Activated naive CD8-positive, alpha-beta T cell treated with anti-CD3 and anti-CD28 coated beads, Interleukin-2, amount 10 ng/mL, durations not matched to agents 7 days and 5 days (primary cell): Measurements from ENCODE around the gene TMTC1. TPM values are rescaled to one million over a fixed set of nuclear protein-coding genes. Genes with fewer than 3 reads are reported as not detected.

Experiments
- ATAC-seq: fragments of 150-1000 bp; cut with Tn5 transposase; one replicate; pipeline ENCODE4 v1.10.0; 2021; ENCODE audit warnings: low read depth, moderate library complexity
- POLR2A ChIA-PET: fragments of 350-600 bp; sonication (Branson Sonifier 250); formaldehyde crosslinking; loops from one replicate; lab custom pipeline; 2021; ENCODE audit warnings: antibody characterized with exemption; lab: Charles Lee
- DNase-seq: peaks from one replicate; pipeline ENCODE4 v3.0.0; 2021
- H3K27ac Mint-ChIP-seq: one replicate; pipeline ENCODE4 v1.8.0; 2022; ENCODE audit warnings: mild to moderate bottlenecking, mixed read lengths
- H3K27me3 Mint-ChIP-seq: one replicate; pipeline ENCODE4 v1.8.0; 2022; ENCODE audit warnings: mild to moderate bottlenecking, moderate library complexity, mixed read lengths
- H3K36me3 Mint-ChIP-seq: one replicate; pipeline ENCODE4 v1.8.0; 2021; ENCODE audit warnings: mild to moderate bottlenecking, mixed read lengths
- H3K4me1 Mint-ChIP-seq: one replicate; pipeline ENCODE4 v1.8.0; 2021; ENCODE audit warnings: mixed read lengths
- H3K4me3 Mint-ChIP-seq: one replicate; pipeline ENCODE4 v1.8.0; 2022; ENCODE audit warnings: mild to moderate bottlenecking, moderate library complexity, mixed read lengths
- H3K9me3 Mint-ChIP-seq: one replicate; pipeline ENCODE4 v1.8.0; 2021; ENCODE audit warnings: mixed read lengths
- total RNA-seq, 2 experiments: library from RNA; stranded (reverse); gene quantifications; one replicate each; pipeline ENCODE4 v1.2.3, GENCODE V29; 2021

The TMTC1 gene
- total RNA-seq, 2 experiments from 2014 or later = not detected

- no peaks in the 10 kb centered on the region for H3K36me3 Mint-ChIP-seq
- no peaks in the 10 kb centered on the region for H3K4me1 Mint-ChIP-seq
- H3K9me3 Mint-ChIP-seq = no peaks in the 10 kb centered on the region
- POLR2A ChIA-PET = no interaction called here
- peaks cover 2% of the 10 kb centered on the region for H3K27me3 Mint-ChIP-seq
- DNase-seq = no peak
- no peak overlapping the region for H3K27ac Mint-ChIP-seq
- no peak for ATAC-seq
- no peak overlapping the region for H3K4me3 Mint-ChIP-seq
These were observed 201.0 kb downstream of the TMTC1 start for GRCh38 chr12:29582677-29583272.

GRCh38 chr12:29582146-29582545, 201.6 kb downstream of the TMTC1 start:
- Mint-ChIP-seq H3K36me3 (no peaks in the 10 kb centered on the region), H3K27me3 (peaks cover 2% of the 10 kb centered on the region)

GRCh38 chr12:29581631-29582030, 202.1 kb downstream of the TMTC1 start:
- Mint-ChIP-seq H3K4me1 (no peaks in the 10 kb centered on the region), H3K9me3 (no peaks in the 10 kb centered on the region), H3K36me3 (no peaks in the 10 kb centered on the region), H3K4me3 (no peak overlapping the region), H3K27me3 (peaks cover 2% of the 10 kb centered on the region), H3K27ac (no peak overlapping the region)
- no peak for DNase-seq
- no peak for ATAC-seq
- POLR2A ChIA-PET = no interaction called here

More at GRCh38 chr12:29582146-29582545, 201.6 kb downstream of the TMTC1 start:
- H3K27ac Mint-ChIP-seq = no peak overlapping the region
- no peak for ATAC-seq
- H3K9me3 Mint-ChIP-seq = no peaks in the 10 kb centered on the region
- POLR2A ChIA-PET = no interaction called here
- H3K4me1 Mint-ChIP-seq = no peaks in the 10 kb centered on the region
- no peak overlapping the region for H3K4me3 Mint-ChIP-seq
- no peak for DNase-seq

- no peaks in the 10 kb centered on the region for H3K36me3 Mint-ChIP-seq
- no peak overlapping the region for H3K27ac Mint-ChIP-seq
- no peaks in the 10 kb centered on the region for H3K9me3 Mint-ChIP-seq
- ATAC-seq (no peak), DNase-seq (no peak)
- POLR2A ChIA-PET = no interaction called here
- H3K4me3 Mint-ChIP-seq = no peak overlapping the region
- peaks cover 2% of the 10 kb centered on the region for H3K27me3 Mint-ChIP-seq
- no peaks in the 10 kb centered on the region for H3K4me1 Mint-ChIP-seq
These were observed 202.8 kb downstream of the TMTC1 start for GRCh38 chr12:29580971-29581370.

GRCh38 chr12:29578731-29579130, 205.0 kb downstream of the TMTC1 start:
- ATAC-seq (no peak), DNase-seq (no peak)
- H3K27ac Mint-ChIP-seq = no peak overlapping the region
- H3K4me1 Mint-ChIP-seq = no peaks in the 10 kb centered on the region
- POLR2A ChIA-PET = no interaction called here
- no peak overlapping the region for H3K4me3 Mint-ChIP-seq
- H3K36me3 Mint-ChIP-seq = no peaks in the 10 kb centered on the region
- H3K27me3 Mint-ChIP-seq = peaks cover 4% of the 10 kb centered on the region
- H3K9me3 Mint-ChIP-seq = no peaks in the 10 kb centered on the region

GRCh38 chr12:29578070-29578469, 205.7 kb downstream of the TMTC1 start:
- POLR2A ChIA-PET = no interaction called here
- Mint-ChIP-seq H3K4me1 (no peaks in the 10 kb centered on the region), H3K4me3 (no peak overlapping the region), H3K27ac (no peak overlapping the region), H3K9me3 (no peaks in the 10 kb centered on the region), H3K27me3 (peaks cover 4% of the 10 kb centered on the region), H3K36me3 (no peaks in the 10 kb centered on the region)
- DNase-seq (no peak), ATAC-seq (no peak)

- Mint-ChIP-seq H3K36me3 (no peaks in the 10 kb centered on the region), H3K9me3 (no peaks in the 10 kb centered on the region), H3K27ac (no peak overlapping the region), H3K27me3 (peaks cover 6% of the 10 kb centered on the region), H3K4me3 (no peak overlapping the region), H3K4me1 (no peaks in the 10 kb centered on the region)
- no peak for DNase-seq
- POLR2A ChIA-PET = no interaction called here
- ATAC-seq = no peak
These were observed 209.2 kb downstream of the TMTC1 start for GRCh38 chr12:29574500-29574899.

- no peak for DNase-seq
- POLR2A ChIA-PET = no interaction called here
- no peaks in the 10 kb centered on the region for H3K4me1 Mint-ChIP-seq
- peaks cover 15% of the 10 kb centered on the region for H3K27me3 Mint-ChIP-seq
- no peaks in the 10 kb centered on the region for H3K9me3 Mint-ChIP-seq
- H3K27ac Mint-ChIP-seq = no peak overlapping the region
- no peak for ATAC-seq
- no peaks in the 10 kb centered on the region for H3K36me3 Mint-ChIP-seq
- H3K4me3 Mint-ChIP-seq = no peak overlapping the region
These were observed 210.8 kb downstream of the TMTC1 start for GRCh38 chr12:29572938-29573337.

- POLR2A ChIA-PET = no interaction called here
- Mint-ChIP-seq H3K36me3 (no peaks in the 10 kb centered on the region), H3K9me3 (no peaks in the 10 kb centered on the region), H3K4me1 (no peaks in the 10 kb centered on the region), H3K4me3 (no peak overlapping the region), H3K27me3 (peaks cover 16% of the 10 kb centered on the region), H3K27ac (no peak overlapping the region)
- DNase-seq (no peak), ATAC-seq (no peak)
These were observed 211.3 kb downstream of the TMTC1 start for GRCh38 chr12:29572464-29572863.

GRCh38 chr12:29569132-29569757, 214.5 kb downstream of the TMTC1 start:
- H3K4me3 Mint-ChIP-seq = no peak overlapping the region
- ATAC-seq (no peak), DNase-seq (no peak)
- peaks cover 24% of the 10 kb centered on the region for H3K27me3 Mint-ChIP-seq
- no peak overlapping the region for H3K27ac Mint-ChIP-seq
- H3K9me3 Mint-ChIP-seq = no peaks in the 10 kb centered on the region
- POLR2A ChIA-PET = no interaction called here
- H3K4me1 Mint-ChIP-seq = peaks cover 2% of the 10 kb centered on the region
- H3K36me3 Mint-ChIP-seq = no peaks in the 10 kb centered on the region

- POLR2A ChIA-PET = no interaction called here
- ATAC-seq (no peak), DNase-seq (no peak)
- Mint-ChIP-seq H3K36me3 (no peaks in the 10 kb centered on the region), H3K27ac (no peak overlapping the region), H3K27me3 (peaks cover 32% of the 10 kb centered on the region), H3K4me1 (peaks cover 9% of the 10 kb centered on the region), H3K4me3 (no peak overlapping the region), H3K9me3 (no peaks in the 10 kb centered on the region)
These were observed 217.3 kb downstream of the TMTC1 start for GRCh38 chr12:29566441-29566840.

- ATAC-seq (no peak), DNase-seq (no peak)
- H3K27me3 Mint-ChIP-seq = peaks cover 32% of the 10 kb centered on the region
- no peaks in the 10 kb centered on the region for H3K9me3 Mint-ChIP-seq
- H3K36me3 Mint-ChIP-seq = no peaks in the 10 kb centered on the region
- H3K27ac Mint-ChIP-seq = no peak overlapping the region
- peaks cover 9% of the 10 kb centered on the region for H3K4me1 Mint-ChIP-seq
- no peak overlapping the region for H3K4me3 Mint-ChIP-seq
- POLR2A ChIA-PET = no interaction called here
These were observed 218.0 kb downstream of the TMTC1 start for GRCh38 chr12:29565727-29566126.

GRCh38 chr12:29564925-29565324, 218.8 kb downstream of the TMTC1 start:
- no peak overlapping the region for H3K27ac Mint-ChIP-seq
- POLR2A ChIA-PET = no interaction called here
- no peak overlapping the region for H3K4me3 Mint-ChIP-seq

GRCh38 chr12:29563636-29564035, 220.1 kb downstream of the TMTC1 start:
- Mint-ChIP-seq H3K27ac (no peak overlapping the region), H3K4me1 (peaks cover 9% of the 10 kb centered on the region), H3K4me3 (peak overlapping the region; percentile 56), H3K27me3 (peaks cover 25% of the 10 kb centered on the region), H3K9me3 (no peaks in the 10 kb centered on the region), H3K36me3 (no peaks in the 10 kb centered on the region)
- no peak for ATAC-seq
- POLR2A ChIA-PET = no interaction called here
- DNase-seq = no peak

More at GRCh38 chr12:29564925-29565324, 218.8 kb downstream of the TMTC1 start:
- no peaks in the 10 kb centered on the region for H3K9me3 Mint-ChIP-seq
- peaks cover 29% of the 10 kb centered on the region for H3K27me3 Mint-ChIP-seq
- H3K4me1 Mint-ChIP-seq = peaks cover 9% of the 10 kb centered on the region
- no peak for ATAC-seq
- DNase-seq = no peak
- no peaks in the 10 kb centered on the region for H3K36me3 Mint-ChIP-seq
